GM21619 (cell line): Measurements from ENCODE around the gene HBEGF.
A peak's percentile ranks its signal among the peaks of the same experiment; 100 is the strongest.

Experiments used
- ATAC-seq: cut with Tn5 transposase; IDR thresholded peaks from one replicate; pipeline ENCODE4 v1.9.1; 2021; ENCODE audit not compliant: unreplicated experiment

HBEGF gene, protein sequence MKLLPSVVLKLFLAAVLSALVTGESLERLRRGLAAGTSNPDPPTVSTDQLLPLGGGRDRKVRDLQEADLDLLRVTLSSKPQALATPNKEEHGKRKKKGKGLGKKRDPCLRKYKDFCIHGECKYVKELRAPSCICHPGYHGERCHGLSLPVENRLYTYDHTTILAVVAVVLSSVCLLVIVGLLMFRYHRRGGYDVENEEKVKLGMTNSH

DNA sequence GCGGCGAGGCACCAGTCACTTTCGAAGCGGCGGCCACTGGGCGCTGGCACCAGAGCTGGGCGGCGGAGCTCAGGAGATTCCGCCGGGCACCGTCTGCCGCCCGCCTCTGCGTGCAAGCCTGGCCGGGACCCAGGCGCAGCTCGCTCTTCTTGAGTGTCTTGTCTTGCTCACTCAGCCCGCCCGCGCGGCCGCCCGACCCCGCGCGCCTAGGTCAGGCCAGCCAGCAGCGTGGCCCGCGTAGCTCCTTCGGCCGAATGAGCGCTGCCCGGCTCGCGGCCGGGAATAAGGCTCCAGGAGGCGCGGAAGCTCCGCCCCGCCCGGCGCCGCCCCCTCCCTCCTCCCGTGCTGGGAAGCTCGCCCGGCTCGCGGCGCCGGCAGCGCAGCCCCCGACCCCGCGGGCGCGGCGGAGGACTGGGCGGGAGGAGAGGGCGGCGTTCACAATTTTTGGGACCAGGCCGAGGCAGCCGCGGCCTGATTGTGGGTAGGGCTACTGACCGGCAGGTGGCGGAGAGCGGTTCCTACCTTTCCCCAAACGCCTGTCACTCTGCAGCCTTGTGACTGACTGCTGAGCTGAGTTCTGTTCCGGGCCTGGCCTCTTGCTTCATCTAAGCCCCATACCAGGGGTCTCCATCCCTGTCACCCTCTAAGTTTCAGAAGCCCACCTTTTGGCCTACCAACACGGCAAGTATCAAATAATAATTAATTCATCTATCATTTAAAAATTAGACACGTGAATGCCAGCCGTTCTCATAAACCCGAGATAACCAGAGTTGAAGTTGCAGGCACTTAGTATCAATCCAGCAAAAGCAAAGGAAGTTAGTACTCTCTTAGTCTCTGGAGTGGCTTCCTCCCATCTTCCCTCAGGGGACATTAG, at the start of gene HBEGF:
TSS of gene HBEGF (minus strand) at position 256 of the 874 bp plus-strand sequence. CDS start 275 bp downstream, outside the sequence.
- ATAC-seq: peak; percentile 71

DNA sequence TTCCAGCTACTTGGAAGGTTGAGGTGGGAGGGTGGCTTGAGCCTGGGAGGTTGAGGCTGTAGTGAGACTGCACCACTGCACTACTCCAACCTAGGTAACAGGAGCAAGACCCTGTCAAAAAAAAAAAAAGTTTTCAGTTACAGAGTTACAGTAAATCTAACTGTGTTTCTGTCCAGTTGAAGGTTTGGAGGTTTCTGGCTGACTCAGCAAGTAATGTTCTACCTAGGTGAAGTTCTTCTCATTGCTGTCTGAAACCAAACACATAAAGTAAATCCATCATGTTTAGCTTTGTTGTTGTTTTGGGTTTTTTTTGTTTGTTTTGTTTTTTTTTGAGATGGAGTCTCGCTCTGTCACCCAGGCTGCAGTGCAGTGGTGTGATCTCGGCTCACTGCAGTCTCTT, 47.3 kb upstream of the HBEGF start:
- no peak for ATAC-seq

DNA sequence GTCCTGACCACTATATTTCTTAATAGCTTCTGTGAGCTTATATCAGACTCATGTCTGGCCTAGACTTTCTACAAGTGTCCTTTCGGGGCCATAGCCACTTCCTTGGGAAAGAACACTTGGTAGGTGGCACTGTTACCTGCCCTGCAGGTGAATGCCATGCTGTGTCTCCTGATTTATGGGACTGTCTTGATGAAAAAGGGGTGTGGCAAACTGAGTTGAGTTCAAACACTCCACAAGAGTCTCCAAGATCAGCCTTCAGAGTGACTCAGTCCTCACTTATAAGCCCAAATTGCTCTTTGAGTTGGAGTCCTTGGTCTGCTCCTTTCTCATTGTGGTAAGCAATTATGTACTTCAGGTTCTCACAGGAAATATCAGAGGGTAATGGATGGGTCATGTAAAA, 45.3 kb upstream of the HBEGF start:
- no peak for ATAC-seq

DNA sequence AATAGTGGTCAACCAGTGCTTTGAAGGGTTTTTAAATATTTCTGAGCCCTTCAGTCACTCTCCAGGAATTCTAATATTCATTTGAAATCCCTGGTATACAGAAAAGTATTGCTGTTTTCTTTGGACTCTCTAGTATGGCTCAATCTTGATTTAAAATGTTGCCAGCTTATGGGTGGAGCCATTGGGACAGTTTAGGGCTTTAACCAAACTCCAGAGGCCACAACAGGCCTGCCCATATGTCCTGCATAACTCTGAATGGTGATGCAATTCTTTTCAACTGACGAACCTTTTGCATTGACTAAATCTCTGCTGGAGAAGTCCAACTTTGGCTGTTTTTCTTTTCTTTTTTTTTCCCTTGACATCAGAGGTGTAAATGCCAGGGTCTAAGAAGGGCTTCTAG, 44.9 kb upstream of the HBEGF start:
- ATAC-seq: no peak

DNA sequence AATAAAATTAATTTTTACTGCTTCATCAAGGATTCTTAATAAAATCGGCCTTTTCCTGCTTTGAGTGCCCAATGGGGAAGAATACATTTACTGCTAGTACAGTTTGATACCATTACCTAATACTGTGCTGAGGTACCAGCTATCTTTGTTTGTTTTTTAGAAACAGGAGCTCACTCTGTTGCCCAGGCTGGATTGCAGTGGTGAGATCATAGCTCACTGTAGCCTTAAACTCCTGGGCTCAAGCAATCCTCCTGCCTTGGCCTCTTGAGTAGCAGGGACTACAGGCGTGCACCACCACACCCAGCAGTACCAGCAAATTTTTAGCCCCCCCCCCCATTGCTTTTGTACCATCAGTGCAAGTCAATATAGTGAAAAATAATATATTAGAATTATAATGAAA, 41.6 kb upstream of the HBEGF start:
- ATAC-seq: no peak

DNA sequence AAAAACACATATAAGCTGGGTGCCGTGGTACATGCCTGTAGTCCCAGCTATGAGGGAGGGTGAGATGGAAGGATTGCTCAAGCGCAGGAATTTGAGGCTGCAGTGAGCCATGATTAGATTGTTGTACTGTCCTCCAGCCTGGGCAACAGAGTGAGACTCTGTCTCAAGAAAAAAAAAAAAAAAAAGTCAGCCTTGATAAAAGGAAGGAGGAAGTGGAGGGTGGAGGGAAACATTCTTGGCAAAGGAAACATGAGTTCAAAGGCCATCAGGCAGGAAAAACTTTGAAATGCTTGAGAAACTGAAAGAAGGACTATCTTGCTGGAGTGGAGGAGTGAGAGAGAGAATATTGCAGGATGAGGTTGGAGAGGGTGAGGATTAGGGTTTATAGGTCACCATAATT, 36.9 kb upstream of the HBEGF start:
- ATAC-seq: no peak

DNA sequence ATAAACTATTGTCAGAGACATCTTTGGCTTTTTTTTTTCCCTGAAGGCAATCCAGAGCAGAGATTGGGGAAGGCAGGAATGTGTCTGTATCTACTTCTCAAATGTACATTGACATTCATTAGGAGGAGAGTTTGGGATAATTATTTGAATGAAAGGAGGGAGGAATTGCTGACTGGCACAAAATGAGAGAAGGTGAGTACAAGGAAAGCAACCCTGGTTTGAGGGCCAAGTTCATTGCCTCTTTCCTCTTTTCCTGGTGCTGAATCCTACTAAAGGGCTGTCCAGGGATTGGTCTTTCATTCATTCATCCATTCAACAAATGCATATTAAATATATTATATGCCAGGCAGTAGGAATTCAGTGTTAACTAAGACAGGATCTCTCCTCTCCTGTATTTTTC, 36.5 kb upstream of the HBEGF start:
- no peak for ATAC-seq

DNA sequence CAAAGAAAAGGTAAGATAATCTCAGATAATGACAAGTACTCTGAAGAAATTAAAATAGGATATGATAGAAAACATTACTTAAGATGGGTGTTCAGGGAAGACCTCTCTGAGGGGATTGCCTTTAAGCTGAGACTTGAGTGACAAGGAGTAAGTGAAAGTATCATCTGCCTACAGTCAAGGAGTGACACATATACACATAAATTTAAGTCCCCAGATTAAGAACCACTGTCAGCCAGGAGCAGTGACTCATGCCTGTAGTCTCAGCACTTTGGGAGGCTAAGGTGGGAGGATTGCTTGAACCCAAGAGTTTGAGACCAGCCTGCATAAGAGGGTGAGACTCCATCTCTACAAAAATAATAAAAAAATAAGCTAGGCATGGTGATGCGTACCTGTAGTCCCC, 35.6 kb upstream of the HBEGF start:
- ATAC-seq: no peak

DNA sequence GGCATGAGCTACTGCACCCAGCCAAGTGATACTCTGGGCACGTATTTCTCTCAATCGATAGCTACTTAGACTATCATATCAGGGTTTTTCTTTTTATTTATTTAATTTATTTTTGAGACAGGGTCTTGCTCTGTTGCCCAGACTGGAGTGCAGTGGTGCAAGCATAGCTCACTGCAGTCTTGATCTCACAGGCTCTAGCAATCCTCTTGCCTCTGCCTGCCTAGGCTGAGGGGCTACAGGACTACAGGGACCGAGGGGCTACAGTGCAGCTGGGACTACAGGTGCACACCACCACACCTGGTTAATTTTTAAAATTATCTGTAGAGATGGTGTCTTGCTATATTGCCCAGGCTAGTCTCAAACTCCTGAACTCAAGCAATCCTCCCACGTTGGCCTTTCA, 34.9 kb upstream of the HBEGF start:
- ATAC-seq: no peak

DNA sequence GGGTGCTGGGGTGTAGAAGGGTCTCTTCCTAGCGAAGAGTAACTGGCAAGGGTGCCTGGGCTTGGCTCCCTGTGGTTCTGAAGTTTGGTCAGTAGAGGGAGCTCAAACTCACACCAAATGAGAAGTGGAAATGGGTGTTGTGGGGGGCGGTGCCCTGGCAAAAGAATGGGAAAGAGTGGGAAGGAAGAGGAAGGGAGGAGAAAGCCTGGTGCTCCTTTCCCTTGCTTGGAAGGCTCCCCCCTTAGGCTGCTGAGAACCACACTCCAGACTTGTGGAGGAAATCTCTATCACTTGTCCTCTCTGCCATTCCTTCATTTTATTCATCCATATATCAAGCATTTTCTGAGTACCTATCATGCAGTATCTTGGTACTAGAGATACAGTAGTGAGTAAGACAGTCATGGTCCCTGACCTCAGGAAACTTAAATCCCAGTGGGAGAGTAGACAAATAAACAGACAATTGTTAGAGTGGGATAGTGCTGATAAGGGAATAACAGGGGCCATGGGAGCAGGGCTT, 26.6 kb upstream of the HBEGF start:
- peak; percentile 58 for ATAC-seq

DNA sequence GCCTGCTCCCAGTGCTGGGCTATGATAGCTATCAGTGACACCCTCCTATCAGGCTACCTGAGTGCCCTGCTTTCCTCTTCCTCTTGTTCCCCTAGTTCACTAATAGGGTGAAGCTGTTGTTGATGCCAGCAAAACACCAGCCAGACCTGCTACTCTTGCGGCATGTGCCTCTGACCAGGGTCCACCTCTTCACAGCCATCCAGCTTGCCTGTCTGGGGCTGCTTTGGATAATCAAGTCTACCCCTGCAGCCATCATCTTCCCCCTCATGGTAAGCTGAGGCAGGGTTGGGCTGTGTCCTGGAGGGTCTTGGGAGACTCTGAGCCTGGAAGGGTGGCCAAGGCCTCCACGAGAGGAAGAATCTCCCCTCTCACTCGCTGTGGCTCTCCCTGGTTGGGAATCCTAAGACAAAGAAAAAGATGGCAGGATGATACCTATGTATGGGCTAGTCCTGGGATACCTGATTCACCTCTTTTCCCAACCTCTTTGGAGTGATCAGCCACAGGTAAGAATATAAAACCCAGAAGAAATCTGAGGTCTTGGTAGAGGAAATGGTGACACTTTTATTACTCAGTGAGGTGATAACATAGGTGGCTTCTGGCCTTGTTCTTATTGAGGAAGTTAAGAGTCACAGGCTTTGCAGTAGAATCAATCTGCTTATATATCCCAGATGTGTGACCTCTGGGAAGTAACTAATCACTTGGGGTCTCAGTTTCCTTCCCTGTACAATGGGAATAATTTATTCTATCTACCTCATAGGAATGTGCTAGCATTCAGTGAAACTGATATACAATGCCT, 25.2 kb upstream of the HBEGF start:
- no peak for ATAC-seq

DNA sequence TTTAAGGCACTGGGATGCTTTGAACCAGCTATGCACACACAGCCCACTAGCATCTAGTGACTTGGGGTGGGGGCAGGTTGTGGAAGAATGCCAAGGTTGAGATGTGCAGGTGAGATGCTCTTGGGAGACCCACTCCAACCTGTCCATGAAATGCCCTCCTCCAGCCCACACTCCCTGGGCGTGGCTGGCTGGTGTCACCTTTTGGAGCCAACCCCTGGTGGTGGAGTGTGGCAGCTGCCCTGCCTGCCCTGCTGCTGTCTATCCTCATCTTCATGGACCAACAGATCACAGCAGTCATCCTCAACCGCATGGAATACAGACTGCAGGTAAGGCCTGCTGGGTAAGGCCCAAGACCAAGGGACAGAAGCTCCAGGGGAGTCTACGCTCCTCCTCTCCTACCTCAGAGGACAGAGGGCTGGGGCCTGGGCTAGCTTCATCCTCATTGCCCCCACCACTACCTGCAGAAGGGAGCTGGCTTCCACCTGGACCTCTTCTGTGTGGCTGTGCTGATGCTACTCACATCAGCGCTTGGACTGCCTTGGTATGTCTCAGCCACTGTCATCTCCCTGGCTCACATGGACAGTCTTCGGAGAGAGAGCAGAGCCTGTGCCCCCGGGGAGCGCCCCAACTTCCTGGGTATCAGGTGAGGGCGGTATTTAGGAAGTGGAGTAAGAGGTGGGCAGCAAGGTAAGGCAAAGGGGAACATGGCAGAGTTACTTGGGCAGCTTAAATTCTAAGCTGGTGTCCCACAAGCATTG, 21.0 kb upstream of the HBEGF start:
- ATAC-seq: no peak

DNA sequence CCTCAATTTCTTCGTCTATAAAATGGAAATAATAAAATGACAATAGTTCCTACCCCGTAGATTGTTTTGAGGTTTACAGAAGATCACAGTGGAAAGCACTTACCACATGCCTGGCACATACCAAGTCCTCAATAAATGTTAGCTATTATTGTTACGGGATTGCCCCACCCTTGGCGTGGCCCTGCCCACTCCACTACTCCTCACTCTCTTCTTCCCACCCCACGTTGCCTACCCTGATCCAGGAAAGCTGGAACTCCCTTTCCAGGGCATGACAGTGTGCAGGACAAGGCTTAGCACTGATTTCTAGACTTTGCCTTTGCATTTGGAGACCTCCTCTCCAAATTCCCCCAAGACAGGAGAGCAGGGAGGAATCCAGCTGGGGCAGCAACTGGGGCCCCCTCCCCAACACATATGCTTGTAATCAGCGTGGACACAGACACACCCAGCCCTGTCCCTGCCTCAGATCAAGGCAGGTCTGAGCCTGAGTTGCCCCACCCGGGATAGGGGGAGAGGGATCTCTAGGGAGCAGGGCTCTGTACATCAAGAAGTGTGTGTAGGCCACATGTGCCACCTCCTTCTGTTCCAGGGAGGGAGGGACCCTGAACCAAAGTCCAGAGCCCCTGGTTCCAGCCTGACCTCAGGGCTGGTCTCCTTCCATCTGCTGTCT, 20.3 kb upstream of the HBEGF start:
- ATAC-seq: no peak

DNA sequence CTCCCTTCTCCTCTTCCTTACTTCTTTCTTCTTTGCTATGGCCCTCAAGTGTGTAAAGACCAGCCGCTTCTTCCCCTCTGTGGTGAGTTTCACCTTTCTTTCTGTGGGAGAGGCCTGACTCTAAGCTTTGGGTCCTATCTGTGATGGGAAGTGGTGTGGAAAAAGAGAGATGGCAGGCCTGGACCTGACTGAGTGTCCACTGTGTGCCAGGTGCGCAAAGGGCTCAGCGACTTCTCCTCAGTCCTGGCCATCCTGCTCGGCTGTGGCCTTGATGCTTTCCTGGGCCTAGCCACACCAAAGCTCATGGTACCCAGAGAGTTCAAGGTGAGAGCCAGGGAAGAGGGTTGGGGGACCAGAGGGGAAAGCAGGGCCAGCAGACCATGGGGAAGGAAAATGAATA, 19.5 kb upstream of the HBEGF start:
- ATAC-seq: no peak

DNA sequence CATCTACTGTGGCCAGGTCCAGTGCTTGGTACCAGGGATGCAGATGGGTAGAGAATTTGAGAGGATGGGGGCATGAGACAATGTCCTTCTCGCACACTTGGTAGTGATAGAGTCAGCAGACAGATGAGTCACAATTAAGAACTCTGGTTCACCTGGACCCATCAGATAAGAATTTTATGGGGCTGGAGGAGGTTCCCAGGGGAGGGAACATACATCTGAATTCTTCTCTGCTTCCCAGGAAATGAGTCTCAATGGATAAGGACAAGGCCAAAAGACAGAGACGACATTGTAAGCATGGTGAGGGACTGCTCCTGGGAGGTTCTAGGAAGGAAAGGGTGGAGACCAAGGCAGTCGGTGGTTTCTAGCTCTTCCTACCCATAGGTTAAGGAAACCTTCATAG, 18.9 kb upstream of the HBEGF start:
- ATAC-seq: no peak

DNA sequence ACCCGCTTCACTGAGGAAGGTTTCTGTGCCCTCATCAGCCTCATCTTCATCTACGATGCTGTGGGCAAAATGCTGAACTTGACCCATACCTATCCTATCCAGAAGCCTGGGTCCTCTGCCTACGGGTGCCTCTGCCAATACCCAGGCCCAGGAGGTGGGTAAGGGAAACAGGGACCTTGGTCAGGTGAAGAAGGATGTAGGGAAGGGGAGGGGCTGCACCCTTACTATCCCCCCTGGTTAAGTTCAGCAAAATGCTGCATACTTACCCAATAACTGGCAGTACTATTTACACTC, 18.0 kb upstream of the HBEGF start:
- ATAC-seq: no peak

DNA sequence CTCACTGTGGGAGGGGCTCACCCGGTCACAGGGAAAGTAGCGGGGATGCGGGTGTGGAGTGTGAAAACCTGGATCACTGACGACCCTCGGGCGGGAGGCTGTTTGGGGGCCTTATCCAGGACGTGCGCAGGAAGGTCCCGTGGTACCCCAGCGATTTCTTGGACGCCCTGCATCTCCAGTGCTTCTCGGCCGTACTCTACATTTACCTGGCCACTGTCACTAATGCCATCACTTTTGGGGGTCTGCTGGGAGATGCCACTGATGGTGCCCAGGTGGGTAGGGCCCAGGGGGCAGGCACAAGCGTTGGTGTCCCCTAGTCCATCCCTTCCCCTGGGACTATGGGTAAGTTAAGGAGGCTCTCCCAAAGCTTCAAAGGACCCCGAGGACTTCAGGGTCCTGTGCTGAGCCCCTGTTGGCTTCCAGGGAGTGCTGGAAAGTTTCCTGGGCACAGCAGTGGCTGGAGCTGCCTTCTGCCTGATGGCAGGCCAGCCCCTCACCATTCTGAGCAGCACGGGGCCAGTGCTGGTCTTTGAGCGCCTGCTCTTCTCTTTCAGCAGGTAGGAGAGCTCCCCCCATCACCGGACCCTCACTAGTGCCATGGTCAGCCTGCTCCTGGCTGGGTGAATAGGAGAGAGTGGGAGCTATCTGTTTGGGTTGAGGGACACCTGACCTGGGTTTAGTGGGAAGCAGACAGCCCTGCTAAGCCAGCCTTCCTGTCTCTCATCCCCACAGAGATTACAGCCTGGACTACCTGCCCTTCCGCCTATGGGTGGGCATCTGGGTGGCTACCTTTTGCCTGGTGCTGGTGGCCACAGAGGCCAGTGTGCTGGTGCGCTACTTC, 17.4 kb upstream of the HBEGF start:
- no peak for ATAC-seq

DNA sequence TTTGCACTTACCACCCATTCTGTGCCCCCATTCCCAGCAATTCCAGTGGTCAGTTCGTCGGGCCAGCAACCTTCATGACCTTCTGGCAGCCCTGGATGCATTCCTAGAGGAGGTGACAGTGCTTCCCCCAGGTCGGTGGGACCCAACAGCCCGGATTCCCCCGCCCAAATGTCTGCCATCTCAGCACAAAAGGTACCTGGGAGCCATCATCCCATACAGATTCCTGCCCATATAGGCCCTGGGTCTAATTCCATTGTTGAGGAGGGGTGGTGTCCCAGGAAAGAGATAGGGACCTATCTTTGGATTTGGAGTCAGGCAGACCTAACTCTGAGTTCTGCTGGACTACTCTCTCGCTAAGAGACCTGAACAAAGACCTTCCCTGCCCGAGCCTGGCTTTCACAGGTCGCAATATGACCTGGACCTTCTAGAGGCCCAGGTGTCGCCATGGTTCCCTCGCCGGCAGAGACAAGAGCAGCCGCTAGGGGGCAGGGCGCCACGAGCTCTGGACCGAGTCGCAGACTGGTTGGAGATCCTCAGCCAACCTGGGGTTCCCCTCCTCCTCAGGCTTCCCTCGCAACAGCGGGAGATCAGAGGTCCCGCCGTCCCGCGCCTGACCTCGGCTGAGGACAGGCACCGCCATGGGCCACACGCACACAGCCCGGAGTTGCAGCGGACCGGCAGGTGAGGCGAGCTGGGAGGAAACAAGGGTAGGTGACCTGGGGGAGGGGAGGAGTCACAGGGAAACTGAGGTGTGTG, 16.6 kb upstream of the HBEGF start:
- ATAC-seq: peak; percentile 87

DNA sequence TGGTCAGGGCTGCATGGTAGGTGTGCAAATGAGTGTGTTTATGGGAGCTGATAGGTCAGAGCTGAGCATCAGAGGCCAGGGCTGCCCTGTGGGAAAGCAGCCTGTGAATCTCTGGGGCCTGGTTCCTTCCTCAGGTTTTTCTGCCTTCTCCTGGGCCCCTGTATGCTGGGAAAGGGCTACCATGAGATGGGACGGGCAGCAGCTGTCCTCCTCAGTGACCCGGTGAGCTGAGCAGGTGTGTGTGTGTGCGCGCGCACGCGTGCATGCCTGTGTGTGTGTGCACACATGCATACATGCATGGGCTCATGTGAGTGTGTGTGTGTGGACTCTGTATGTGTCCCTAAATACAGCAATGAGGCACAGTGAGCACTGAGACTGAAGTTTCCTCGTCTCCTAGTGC, 15.9 kb upstream of the HBEGF start:
- no peak for ATAC-seq
